Ectodermal cell (in vitro differentiated cells): ENCODE data around the gene KIF3A.

Source experiments
- H3K27ac ChIP-seq: 2 replicates; pipeline ENCODE4 v1.7.0; 2013; ENCODE audit warnings: mild to moderate bottlenecking, low read depth, low read length; ENCODE audit not compliant: insufficient read depth, poor library complexity, severe bottlenecking
- H3K27me3 ChIP-seq: 2 replicates; pipeline ENCODE4 v1.7.0; 2013; ENCODE audit warnings: mild to moderate bottlenecking, low read length; ENCODE audit not compliant: insufficient read depth, control insufficient read depth, poor library complexity, severe bottlenecking
- H3K36me3 ChIP-seq: one replicate; pipeline ENCODE4 v1.7.0; 2013; ENCODE audit warnings: low read length; ENCODE audit not compliant: control insufficient read depth, insufficient read depth
- H3K4me1 ChIP-seq: one replicate; pipeline ENCODE4 v1.7.0; 2013; ENCODE audit warnings: low read length; ENCODE audit not compliant: control insufficient read depth, insufficient read depth
- H3K4me3 ChIP-seq: 2 replicates; pipeline ENCODE4 v1.7.0; 2013; ENCODE audit warnings: low read depth, low read length, control low read depth; ENCODE audit not compliant: insufficient read depth
- H3K9me3 ChIP-seq: 2 replicates; pipeline ENCODE4 v1.7.0; 2013; ENCODE audit warnings: mild to moderate bottlenecking, low read length, moderate library complexity; ENCODE audit not compliant: control insufficient read depth
- WGBS, 2 experiments: methylation state at CpG; one replicate each; pipeline ENCODE4 v1.1.7; 2013; ENCODE audit warnings: missing lambda C conversion rate in 2 of 2; 5-methylcytosine and 5-hydroxymethylcytosine counted together

The KIF3A gene

DNA sequence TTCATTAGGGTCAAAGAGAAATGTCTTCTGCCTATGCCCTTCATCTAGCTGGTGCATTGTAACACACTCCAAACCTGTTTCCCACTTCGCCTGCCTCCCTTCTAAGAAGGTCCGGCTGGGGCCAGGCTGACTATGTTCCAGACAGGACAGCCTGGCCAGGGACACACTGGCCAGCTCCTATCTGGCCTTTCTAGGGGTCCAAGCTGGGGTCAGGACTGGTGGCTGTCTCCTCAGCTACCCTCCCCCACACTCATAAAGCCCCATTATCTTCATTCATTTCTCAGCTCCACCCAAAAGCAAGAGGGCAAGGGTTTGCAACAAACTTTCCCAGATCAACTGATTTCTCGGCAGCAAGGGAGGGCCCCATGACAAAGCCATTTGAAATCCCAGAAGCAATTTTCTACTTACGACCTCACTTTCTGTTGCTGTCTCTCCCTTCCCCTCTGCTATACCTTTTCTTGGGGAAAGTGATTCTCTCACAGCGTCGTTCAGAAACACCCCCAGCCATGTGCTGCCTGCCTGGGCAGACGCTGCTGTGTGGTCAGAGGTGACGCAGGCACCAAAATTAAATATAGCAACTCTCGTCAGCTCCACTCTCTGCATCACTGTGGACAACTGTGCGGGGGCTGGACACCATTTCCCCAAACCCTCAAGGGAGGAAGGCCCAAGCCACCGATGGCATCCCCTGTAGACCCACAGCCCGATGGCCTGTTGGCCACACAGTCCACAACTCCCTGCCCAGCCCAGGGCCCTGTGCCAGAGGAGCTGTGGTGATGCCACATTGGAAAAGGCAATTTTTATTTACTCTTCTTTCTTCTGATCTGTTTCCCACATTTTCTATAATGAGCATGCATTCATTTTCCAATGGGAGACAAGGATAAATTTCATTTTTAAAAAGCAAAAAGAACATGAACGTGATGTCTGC, 73.3 kb downstream of the KIF3A start:
- H3K27ac ChIP-seq, result no peak overlapping the region
- no peaks in the 10 kb centered on the region for H3K27me3 ChIP-seq
- no peaks in the 10 kb centered on the region for H3K4me1 ChIP-seq
- H3K4me3 ChIP-seq, result no peak overlapping the region
- no peaks in the 10 kb centered on the region for H3K9me3 ChIP-seq
- no peaks in the 10 kb centered on the region for H3K36me3 ChIP-seq
- 88 to 91% methylated on average over 13 of the region's 13 CpGs for WGBS, 2 experiments

DNA sequence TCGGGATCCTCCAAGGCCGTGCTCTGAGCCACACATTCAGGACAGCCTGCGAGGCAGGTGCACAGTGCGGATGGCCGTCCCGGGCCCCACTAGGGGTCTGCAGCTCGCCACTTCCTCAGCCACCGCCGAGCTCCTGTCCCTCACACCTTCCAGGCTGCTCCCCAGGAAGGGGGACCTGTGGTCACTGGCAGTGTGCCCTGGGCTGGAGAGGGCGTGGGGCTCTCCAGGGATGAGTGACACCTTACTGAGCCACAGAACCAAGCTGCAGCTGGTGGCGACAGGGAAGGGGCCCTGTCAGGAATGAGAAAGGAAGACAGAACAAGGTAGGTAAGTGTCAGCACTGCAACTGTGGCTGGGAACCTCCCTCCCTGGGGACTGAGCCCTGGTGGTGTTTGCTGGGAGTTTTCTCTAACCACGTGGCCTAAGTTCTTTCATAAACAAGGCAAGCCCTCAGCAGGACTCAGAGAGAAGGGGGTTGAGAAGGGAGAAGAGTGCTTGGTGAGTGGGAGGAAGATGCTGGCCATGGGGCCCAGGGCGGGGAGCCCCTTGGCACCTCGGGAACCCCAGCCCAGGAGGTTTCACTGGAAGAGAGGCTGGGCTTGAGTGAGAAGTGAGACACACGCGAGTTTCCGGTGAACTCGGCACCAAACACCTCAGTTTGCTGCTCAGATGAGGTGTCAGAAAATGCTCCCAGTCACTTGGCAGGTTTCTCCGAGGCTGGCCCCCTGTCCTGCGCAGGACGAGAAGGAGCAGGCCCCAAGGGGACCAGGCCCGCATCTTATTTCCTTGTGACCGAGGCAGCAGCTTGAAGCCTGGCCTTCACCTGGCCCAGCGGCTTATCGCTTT, 74.2 kb downstream of the KIF3A start:
- Histone ChIP-seq H3K27ac (no peak overlapping the region), H3K36me3 (no peaks in the 10 kb centered on the region), H3K9me3 (no peaks in the 10 kb centered on the region), H3K4me3 (no peak overlapping the region), H3K4me1 (no peaks in the 10 kb centered on the region), H3K27me3 (no peaks in the 10 kb centered on the region)
- 86 to 88% methylated on average over 25 of the region's 25 CpGs for WGBS, 2 experiments

- 94 to 95% methylated on average over 9 of the region's 9 CpGs for WGBS, 2 experiments
- Histone ChIP-seq H3K9me3 (no peaks in the 10 kb centered on the region), H3K36me3 (no peaks in the 10 kb centered on the region)
Observed at GRCh38 chr5:132662004-132662401, 75.3 kb downstream of the KIF3A start.

GRCh38 chr5:132661231-132662003, 75.9 kb downstream of the KIF3A start:
- Histone ChIP-seq H3K4me1 (no peaks in the 10 kb centered on the region), H3K4me3 (no peak overlapping the region), H3K27me3 (peaks cover 14% of the 10 kb centered on the region), H3K9me3 (no peaks in the 10 kb centered on the region), H3K36me3 (no peaks in the 10 kb centered on the region), H3K27ac (no peak overlapping the region)
- WGBS, 2 experiments, result 90 to 94% methylated on average over 12 of the region's 12 CpGs

More at GRCh38 chr5:132662004-132662401, 75.3 kb downstream of the KIF3A start:
- no peak overlapping the region for H3K4me3 ChIP-seq
- no peaks in the 10 kb centered on the region for H3K4me1 ChIP-seq
- no peak overlapping the region for H3K27ac ChIP-seq
- peaks cover 8% of the 10 kb centered on the region for H3K27me3 ChIP-seq

DNA sequence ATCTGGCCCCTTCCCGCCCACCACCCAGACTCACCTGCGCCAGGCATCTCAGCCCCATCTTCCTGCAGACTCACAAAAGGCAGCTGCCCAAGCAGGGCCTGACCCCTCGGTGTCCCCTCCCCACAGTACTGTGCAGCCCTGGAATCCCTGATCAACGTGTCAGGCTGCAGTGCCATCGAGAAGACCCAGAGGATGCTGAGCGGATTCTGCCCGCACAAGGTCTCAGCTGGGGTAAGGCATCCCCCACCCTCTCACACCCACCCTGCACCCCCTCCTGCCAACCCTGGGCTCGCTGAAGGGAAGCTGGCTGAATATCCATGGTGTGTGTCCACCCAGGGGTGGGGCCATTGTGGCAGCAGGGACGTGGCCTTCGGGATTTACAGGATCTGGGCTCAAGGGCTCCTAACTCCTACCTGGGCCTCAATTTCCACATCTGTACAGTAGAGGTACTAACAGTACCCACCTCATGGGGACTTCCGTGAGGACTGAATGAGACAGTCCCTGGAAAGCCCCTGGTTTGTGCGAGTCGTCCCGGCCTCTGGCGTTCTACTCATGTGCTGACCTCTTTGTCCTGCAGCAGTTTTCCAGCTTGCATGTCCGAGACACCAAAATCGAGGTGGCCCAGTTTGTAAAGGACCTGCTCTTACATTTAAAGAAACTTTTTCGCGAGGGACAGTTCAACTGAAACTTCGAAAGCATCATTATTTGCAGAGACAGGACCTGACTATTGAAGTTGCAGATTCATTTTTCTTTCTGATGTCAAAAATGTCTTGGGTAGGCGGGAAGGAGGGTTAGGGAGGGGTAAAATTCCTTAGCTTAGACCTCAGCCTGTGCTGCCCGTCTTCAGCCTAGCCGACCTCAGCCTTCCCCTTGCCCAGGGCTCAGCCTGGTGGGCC, 77.5 kb downstream of the KIF3A start:
- WGBS, 2 experiments, result 93 to 94% methylated on average over 23 of the region's 23 CpGs
- H3K27me3 ChIP-seq, result peaks cover 29% of the 10 kb centered on the region
- no peak overlapping the region for H3K4me3 ChIP-seq
- no peaks in the 10 kb centered on the region for H3K9me3 ChIP-seq
- no peaks in the 10 kb centered on the region for H3K4me1 ChIP-seq
- no peaks in the 10 kb centered on the region for H3K36me3 ChIP-seq
- H3K27ac ChIP-seq, result no peak overlapping the region

DNA sequence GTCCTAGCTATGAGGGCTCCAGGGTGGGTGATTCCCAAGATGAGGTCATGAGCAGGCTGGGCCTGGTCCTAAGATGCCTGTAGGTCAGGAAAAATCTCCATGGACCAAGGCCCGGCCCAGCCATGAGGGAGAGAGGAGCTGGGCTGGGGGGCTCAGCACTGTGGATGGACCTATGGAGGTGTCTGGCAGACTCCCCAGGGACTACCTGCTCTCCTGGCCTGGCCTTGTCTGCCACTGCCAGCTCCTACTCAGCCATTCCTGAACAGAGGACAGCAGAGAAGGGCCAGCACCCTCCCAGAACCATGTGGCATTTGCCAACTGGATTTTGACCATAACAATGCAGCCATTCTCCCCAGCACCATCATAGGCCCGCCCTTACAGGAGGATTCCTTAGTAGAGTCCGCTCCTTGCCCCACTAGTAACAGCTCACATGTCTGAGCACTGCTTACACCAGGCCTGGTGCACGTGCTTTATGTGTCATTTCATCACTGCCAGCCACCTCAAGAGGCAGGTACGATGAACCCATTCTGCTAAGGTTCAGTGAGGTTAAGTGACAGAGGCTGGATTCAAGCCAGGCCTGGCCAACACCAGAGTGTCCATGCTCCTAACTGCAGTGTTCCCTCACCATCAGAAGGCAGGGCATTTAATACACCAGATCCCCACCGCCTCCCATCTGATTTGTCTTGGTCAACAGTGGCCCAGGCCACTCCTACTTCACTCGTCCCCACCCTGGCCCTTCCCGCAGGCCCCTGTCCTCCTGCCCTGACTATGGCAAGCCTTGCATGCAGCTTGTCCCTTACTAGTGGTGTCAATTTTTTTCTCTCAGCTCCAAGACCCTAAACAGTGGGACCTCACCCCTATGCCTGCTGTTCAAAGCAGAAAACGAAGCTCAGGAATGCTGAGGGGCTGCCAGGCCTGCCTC, 78.7 kb downstream of the KIF3A start:
- Histone ChIP-seq H3K36me3 (no peaks in the 10 kb centered on the region), H3K27ac (no peak overlapping the region), H3K27me3 (peaks cover 33% of the 10 kb centered on the region), H3K4me1 (no peaks in the 10 kb centered on the region), H3K9me3 (no peaks in the 10 kb centered on the region), H3K4me3 (no peak overlapping the region)
- 89 to 90% methylated on average over 9 of the region's 9 CpGs for WGBS, 2 experiments

DNA sequence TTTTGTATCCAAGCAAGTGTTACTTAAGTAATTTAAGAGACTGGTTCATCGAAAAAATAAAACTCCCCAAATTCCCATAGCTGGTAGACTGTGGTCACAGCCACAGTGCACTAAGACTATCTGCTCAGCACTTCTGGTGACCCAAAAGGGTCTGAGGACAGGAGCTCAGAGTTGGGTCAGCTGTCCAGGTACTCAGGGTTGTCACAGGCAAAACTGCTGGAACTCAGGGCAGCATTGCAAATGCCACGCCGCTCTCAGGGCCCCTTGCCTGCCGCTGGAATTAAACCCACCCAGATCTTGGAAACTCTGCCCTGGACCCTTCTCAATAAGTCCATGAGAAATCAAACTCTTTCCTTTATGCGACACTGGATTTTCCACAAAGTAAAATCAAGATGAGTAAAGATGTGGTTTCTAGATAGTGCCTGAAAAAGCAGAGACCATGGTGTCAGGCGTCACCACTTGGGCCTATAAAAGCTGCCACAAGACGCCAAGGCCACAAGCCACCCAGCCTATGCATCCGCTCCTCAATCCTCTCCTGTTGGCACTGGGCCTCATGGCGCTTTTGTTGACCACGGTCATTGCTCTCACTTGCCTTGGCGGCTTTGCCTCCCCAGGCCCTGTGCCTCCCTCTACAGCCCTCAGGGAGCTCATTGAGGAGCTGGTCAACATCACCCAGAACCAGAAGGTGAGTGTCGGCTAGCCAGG, 79.5 kb downstream of the KIF3A start, which contains the start of gene IL13:
TSS of gene IL13 (plus strand) at position 498 of the 705 bp plus-strand sequence. CDS start at position 512, 14 bp downstream.
- Histone ChIP-seq H3K27ac (no peak within 1 kb of the TSS), H3K36me3 (no peaks in the 10 kb centered on the region), H3K4me3 (no peak within 1 kb of the TSS), H3K27me3 (peaks cover 33% of the 10 kb centered on the region), H3K9me3 (no peaks in the 10 kb centered on the region), H3K4me1 (no peaks in the 10 kb centered on the region)
- WGBS, 2 experiments, result 93 to 95% methylated on average over 12 of the region's 12 CpGs

GRCh38 chr5:132656774-132657355, 80.5 kb downstream of the KIF3A start:
- H3K27me3 ChIP-seq, result peaks cover 33% of the 10 kb centered on the region
- no peaks in the 10 kb centered on the region for H3K4me1 ChIP-seq
- H3K27ac ChIP-seq, result no peak overlapping the region
- H3K4me3 ChIP-seq, result no peak overlapping the region
- H3K9me3 ChIP-seq, result no peaks in the 10 kb centered on the region
- 84 to 87% methylated on average over 12 of the region's 12 CpGs for WGBS, 2 experiments
- H3K36me3 ChIP-seq, result no peaks in the 10 kb centered on the region
